IPS-NIHi7 (cell line): ENCODE results near the gene PLEKHA8.
"Not testable (repeated sequence)": the region's sequence is repeated elsewhere in the genome, so short reads cannot be mapped to it uniquely, and the experiment has no call there.

ENCODE experiments used
- DNase-seq: peaks from one replicate; pipeline ENCODE4 v3.0.0; 2012; ENCODE audit warnings: mixed read lengths; ENCODE audit errors: extremely low spot score

The PLEKHA8 gene

DNA sequence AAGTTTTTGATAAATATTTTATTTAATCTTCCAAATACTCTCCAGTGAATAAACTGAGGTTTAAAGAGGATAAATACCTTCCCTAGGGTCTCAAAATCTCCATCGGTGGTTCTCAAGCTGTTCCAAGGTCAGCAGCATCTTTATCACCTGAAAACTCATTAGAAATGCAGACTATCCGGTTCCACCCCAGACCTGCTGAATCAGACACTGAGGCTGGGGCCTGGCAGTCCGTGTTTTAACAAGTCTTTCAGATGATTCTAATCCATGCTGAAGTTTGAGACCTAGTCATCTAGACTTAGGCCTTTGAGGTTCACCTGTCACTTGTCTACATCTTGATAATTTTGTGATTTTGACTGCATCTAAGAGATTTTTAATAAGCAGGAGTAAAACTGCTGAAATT, 37.5 kb downstream of the PLEKHA8 start:
- DNase-seq = no peak

DNA sequence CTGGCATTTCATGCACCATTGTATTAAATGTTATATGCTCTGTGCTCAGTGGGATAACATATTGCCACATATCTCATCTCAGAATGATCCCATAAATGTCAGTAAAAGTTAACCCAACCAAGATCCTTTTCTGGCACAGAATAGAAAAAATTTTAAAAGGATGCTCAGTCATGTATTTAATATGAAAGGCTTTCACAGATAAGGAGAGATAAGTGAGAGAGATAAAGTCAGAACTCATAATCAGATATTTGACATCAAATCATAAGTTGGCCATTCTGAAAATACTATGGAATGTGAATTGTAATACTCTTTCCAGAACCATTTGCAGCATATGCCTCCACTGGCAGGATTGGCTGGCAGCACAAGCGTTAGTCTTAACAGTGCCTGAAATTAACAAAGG, 38.5 kb downstream of the PLEKHA8 start:
- no peak for DNase-seq

DNA sequence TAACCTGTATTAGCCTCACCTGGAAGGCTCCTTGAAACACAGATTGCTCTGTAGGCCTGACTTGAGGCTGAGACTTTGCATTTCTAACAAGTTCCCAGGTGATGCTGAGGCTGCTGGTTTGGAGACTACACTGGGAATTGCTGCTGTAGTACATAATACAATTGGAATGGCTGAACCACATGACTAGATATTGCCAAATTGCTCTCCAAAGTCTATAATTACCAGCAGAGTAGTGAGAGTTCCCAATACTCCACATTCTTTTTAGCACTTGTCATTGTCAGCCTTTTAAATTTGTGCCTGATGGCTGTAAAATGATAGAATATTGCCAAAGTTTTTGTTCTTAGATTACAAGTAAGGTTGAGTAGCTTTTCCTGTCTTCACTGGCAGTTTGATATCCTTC, 39.9 kb downstream of the PLEKHA8 start:
- no peak for DNase-seq

- no peak for DNase-seq
These were observed 41.1 kb downstream of the PLEKHA8 start for GRCh38 chr7:30069096-30069867.

GRCh38 chr7:30070052-30070451, 41.8 kb downstream of the PLEKHA8 start:
- no peak for DNase-seq

- no peak for DNase-seq
These were observed 44.5 kb downstream of the PLEKHA8 start for GRCh38 chr7:30072735-30073134.

DNA sequence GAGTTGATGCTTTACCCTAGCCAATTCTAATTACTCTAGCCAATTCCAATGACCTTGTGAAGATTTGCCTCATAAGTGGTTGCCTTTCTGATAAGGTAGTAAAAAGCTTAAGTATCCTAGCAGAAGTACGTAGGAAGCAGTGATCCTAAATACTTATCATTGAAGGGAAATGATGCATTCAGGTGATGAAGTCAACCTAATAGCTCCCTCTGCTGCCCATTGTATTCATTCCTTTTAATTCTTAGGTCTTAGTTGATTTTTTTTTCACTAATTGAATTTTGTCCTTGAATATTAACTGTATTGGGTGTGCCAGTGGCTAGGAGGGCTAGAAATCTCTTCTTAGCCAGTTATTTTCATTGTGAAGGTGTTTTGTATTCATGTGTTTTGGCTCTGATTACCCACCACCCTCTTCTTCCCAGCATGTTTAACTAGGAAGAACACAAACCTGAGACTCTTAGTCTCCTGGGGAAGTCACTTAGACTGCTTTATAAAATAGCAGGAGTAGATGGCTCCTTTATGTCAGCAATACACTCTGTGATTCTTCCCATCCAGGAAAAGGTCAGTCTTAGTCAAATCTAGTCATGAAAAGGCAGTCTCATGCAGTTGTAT, 46.3 kb downstream of the PLEKHA8 start:
- no peak for DNase-seq

GRCh38 chr7:30076411-30076810, 48.2 kb downstream of the PLEKHA8 start:
- no peak for DNase-seq

DNA sequence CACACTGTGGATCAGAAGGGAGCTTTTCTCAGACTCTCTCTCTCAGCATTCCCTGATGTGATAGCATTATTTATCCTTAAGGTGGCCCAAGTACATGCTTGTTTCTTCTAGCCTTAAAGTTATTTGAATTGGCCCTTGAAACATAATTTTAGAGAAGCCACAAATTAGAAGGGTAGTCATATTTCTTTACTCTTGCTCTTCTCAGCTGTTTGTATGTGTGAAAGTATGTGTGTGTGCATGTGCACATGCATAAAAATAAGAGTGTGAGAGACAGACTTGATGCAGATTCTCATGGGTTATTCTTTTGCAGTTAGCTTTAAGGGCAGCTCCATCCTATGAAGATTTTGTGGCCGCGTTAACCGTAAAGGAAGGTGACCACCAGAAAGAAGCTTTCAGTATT, 50.1 kb downstream of the PLEKHA8 start:
- no peak for DNase-seq

DNA sequence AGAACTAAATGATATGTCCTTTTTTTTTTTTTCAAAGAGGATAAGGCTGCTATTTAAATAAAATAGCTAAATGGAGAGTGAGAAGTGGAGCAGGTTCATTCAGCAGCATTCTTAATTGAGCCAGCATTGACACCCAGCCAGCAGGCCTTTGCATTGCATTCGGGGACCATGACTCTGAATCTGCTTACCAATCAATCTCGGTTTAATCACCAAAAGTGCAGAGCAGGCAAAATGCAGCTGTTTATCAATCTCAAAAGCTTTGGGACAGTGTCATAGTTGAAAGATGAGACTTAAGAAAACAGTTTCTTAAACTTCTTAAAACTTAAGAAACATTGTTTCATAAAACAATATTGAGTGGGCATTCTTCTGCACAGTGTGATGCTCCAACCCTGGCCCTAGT, 51.7 kb downstream of the PLEKHA8 start:
- no peak for DNase-seq

GRCh38 chr7:30080818-30081217, 52.6 kb downstream of the PLEKHA8 start:
- DNase-seq = no peak

DNA sequence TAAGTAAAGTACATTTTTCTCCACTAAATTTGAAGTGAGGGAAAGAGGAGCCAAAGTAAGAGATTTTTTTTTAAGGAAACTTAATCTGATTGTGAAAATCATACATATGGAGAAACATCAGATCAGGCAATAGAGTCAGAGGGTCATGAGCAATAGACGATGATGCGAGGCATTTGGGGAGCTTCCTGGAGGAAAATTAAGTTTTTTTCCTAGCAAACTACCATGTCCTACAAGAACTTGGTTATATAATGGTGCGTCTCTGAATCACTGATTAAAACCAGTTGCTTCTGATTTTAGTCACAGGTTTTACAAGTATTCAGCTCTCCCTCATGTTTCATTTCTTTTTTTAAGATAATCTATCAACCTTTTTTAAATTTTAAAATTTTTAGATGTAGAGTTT, 54.5 kb downstream of the PLEKHA8 start:
- no peak for DNase-seq

- no peak for DNase-seq
These were observed 55.1 kb downstream of the PLEKHA8 start for GRCh38 chr7:30083334-30083733.

- DNase-seq = no peak
These were observed 56.0 kb downstream of the PLEKHA8 start for GRCh38 chr7:30084212-30084611.

GRCh38 chr7:30086529-30086928, 58.3 kb downstream of the PLEKHA8 start:
- no peak for DNase-seq

GRCh38 chr7:30087371-30087770, 59.2 kb downstream of the PLEKHA8 start:
- no peak for DNase-seq

- no peak for DNase-seq
These were observed 60.1 kb downstream of the PLEKHA8 start for GRCh38 chr7:30088362-30088761.

- DNase-seq = no peak
These were observed 61.9 kb downstream of the PLEKHA8 start for GRCh38 chr7:30090111-30090510.

- no peak for DNase-seq
These were observed 63.3 kb downstream of the PLEKHA8 start for GRCh38 chr7:30091491-30091912.

GRCh38 chr7:30091987-30092386, 63.8 kb downstream of the PLEKHA8 start:
- DNase-seq = no peak

- no peak for DNase-seq
These were observed 65.3 kb downstream of the PLEKHA8 start for GRCh38 chr7:30093420-30093952.

GRCh38 chr7:30098599-30098998, 70.4 kb downstream of the PLEKHA8 start:
- DNase-seq = not testable (repeated sequence)

DNA sequence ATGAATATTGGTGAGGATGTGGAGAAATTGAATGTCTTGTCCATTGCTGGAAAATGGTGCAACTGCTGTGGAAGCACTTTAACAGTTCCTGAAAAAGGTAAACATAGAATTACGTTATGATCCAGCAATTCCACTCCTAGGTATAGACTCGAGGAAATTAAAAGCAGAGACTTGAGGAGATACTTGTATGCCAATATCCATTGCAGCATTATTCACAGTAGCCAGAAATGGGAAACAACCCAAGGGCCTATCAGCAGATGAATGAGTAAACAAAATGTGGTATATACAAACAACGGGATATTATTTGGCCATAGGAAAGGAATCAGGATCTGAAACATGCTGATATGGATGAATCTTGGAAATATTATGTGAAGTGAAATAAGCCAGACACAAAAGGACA, 74.1 kb downstream of the PLEKHA8 start:
- no peak for DNase-seq
